HG03095 (cell line): ENCODE data around the gene BDH1.

ENCODE experiments used
- ATAC-seq: cut with Tn5 transposase; IDR thresholded peaks from one replicate; pipeline ENCODE4 v1.9.1; 2021; ENCODE audit warnings: moderate library complexity; ENCODE audit not compliant: unreplicated experiment

The BDH1 gene

DNA sequence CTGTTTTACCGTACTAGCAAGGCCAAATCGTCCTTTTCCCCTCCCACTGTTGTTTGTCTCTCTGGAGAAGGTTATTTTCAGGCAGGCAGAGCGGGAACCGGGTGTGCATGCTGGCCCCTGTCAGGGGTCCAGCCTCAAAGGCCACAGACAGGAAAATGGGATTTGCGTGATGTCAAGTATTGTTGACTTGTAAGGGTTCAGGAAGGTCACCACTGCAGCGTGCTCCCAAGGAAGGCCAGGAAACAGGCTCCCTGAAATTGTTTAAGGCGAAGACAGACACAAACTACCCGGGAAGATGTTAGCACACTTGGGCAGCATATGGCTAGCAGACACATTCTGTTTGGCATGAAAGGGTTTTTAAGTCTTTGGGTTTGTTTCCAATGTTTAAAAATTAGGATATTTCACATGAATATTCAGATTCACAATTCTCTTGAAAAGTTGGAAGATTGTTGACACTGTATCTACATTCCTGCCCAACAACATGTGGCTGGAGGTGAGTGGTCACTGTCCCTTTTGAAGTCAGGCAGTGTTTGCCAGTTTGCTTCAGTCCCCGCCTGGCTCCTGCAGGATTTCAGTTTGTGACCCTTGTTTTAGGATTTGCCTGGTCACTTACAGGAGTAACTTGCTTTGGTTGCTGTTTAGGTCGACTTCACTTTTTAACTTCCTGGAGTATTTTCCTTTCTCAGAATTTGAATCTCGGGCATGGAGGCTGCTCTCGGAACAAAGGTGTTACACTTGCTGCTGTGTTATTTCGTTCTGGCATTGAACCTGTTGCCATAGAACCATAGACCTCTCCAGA, 90.4 kb downstream of the BDH1 start:
- ATAC-seq = no peak

DNA sequence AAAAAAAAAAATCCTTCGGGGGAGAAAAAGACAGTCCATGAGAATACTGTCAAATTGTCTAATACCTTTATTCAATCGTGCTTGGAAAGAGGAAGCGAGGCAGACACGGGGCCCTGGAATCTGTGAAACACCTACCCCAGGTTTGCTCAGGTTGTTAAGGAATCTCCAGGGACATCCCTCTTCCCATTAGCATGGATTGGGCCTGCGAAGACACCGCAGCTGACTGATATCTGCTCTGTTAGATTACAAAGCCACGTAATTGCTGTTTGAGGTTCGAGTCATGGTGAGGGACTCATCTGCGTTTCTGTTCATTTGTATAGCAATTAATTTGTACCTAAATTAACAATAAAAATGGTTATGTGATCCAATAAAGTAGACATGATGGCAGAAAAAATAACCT, 91.0 kb downstream of the BDH1 start:
- no peak for ATAC-seq

DNA sequence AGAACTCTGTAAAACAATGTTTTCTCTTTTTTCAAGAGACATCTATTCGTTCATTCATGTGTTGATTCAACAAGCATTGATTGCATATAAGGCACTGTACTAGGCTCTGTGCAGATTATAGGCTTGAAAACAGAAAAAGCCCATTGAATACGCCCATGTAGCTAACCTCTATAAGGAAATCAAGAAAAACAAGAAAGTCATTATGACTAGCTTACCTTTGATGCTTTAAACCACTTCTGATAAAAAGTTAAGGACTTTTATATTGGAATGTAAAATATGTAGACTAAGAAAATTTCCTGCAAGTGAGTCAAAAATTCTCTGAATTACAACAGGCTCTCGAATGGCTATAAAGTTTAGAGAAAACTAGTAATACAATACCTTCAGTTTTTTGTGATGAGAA, 92.5 kb downstream of the BDH1 start:
- no peak for ATAC-seq

DNA sequence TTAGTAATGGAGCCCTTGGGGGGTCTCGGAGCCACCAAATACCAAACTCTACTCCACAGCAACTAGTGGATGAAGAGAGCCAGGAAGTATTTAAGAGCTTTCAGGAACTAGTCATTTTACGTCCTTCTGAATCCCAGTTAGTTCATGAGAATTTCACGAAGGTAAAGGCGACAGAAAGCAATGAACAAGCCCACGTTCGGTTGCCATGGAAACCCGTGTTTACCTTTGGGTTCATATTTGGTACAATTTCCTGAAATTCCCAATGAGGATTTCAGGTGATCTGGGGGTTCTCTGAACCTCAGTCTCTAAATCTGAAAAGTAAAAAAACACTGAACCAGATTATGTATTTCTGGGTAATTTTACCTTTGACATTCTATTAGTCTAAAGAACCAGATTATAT, 93.0 kb downstream of the BDH1 start:
- no peak for ATAC-seq

DNA sequence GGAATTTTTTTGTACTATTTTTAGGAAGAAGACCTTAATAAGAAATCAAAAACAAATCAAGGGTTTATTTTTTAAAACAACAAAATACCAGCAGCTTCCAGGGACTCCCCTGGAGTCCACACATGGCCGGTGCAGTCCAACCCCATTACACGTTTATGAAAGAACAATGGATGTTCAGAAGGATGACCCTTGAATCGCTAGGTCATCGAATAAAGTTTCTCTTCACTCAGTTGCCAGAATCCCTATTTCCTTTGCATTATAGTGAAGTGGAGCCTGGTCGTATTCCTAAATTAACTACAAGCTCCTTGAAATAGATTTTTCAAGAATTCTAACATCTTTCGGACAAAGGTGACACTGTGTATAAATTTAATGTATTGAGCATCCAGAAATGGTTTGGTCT, 95.1 kb downstream of the BDH1 start:
- no peak for ATAC-seq

DNA sequence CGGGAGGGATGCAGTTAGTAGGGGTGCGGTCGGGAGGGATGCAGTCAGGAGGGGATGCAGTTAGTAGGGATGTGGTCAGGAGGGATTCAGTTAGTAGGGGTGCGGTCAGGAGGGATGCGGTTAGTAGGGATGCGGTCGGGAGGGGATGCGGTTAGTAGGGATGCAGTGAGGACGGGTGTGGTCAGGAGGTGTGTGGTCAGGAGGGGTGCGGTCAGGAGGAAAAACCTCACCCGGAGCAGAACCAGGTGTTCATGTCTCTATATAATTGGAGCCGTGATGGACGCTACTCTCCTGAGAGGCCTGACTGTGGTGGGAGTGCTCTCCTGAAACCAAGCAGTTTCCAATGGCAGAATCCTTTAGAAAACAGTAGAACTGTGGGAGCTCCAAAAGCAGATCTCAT, 95.8 kb downstream of the BDH1 start:
- no peak for ATAC-seq
